GM18870 (cell line): Measurements from ENCODE around the gene SUSD1.

ENCODE experiments used
- ATAC-seq: cut with Tn5 transposase; IDR thresholded peaks from one replicate; pipeline ENCODE4 v1.9.1; 2021; ENCODE audit warnings: moderate library complexity; ENCODE audit not compliant: unreplicated experiment

Gene SUSD1

DNA sequence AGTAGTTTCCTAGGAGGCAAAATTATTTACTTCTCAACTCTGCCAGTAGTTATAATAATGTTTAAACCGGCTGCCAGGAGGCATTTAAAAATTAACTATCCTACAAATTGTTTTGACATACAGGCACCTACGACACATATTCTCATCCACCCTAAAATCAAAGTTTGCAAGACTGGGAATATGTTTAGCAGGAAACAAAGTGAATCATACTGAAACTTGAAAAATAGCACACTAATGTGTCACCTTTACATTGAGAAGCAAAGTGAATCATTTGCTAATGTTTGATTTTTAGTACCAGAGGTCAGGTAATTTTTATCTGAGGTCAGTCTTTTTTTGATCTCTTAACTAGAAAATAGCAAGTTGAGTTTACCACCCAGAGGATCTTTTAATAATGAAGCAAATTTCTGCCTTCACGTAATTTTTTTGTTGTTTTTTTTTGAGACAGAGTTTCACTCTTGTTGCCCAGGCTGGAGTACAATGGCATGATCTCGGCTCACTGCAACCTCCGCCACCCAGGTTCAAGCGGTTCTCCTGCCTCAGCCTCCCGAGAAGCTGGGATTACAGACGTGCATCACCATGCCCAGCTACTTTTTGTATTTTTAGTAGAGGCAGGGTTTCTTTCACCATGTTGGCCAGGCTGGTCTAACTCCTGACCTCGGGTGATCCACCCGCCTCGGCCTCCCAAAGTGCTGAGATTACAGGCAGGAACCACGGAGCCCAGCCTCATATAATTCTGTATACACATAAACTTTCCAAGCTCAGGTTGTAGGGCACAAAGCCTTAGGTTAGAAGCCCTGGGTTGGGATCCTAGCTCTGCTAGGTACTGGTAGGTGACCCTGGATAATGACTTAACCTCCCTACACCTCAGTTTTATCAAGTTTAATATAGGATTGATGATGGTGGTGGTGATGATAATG is 154.2 kb downstream of the SUSD1 start:
- peak; percentile 72 for ATAC-seq

DNA sequence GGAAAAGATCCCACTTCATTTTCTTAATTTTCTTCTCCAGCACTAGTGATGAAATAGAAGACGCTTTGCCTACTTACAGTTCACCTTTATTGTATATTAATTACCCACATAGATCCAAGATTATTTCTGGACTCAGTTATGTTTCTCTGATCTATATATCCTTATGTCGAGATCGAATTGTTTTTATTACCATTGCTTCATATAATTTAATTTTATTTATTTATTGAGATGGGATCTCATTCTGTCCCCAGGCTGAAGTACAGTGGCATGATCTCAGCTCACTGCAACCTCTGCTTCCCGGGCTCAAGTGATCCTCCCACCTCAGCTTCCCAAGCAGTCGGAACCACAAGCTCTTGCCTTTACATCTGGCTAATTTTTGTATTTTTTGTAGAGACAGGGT is 157.2 kb downstream of the SUSD1 start:
- no peak for ATAC-seq

DNA sequence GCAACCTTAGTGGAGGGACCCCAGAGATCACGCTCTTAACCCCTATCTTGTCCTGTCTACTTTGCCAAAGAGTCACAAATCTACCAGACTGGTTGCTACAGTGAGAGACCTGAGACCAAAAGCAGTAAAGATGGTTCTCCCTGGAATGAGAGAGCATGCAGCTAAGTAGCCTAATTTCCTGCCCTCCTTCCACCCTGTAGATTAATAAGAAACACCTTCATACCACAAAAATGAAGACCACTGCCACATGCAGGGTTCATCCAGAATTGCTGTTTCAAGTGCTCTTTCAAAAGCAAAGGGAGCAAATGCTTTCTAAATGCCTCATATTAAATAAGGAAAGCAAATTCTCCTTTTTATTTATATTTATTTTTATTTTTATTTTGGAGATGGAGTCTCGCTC is 159.4 kb downstream of the SUSD1 start:
- ATAC-seq, result no peak

GRCh38 chr9:112015149-112015548 is 159.9 kb downstream of the SUSD1 start:
- ATAC-seq, result no peak

DNA sequence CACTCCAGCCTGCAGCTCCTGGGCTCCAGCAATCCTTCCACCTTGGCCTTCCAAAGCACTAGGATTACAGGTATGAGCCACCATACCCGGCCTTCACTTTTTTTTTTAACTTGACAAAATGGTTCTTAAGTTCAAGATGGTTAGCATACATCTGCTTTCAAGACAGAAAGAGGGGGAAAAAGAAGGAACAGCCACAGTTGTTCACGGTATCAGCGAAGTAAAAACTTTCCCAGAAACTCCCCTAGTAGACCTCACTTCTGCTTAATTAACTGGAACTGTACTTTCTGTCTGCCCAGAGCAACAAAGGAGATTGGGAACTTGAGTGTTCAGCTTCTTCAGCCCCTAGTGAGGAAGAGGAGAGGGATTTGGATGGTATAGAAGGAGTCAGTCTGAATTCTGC is 161.8 kb downstream of the SUSD1 start:
- no peak for ATAC-seq

DNA sequence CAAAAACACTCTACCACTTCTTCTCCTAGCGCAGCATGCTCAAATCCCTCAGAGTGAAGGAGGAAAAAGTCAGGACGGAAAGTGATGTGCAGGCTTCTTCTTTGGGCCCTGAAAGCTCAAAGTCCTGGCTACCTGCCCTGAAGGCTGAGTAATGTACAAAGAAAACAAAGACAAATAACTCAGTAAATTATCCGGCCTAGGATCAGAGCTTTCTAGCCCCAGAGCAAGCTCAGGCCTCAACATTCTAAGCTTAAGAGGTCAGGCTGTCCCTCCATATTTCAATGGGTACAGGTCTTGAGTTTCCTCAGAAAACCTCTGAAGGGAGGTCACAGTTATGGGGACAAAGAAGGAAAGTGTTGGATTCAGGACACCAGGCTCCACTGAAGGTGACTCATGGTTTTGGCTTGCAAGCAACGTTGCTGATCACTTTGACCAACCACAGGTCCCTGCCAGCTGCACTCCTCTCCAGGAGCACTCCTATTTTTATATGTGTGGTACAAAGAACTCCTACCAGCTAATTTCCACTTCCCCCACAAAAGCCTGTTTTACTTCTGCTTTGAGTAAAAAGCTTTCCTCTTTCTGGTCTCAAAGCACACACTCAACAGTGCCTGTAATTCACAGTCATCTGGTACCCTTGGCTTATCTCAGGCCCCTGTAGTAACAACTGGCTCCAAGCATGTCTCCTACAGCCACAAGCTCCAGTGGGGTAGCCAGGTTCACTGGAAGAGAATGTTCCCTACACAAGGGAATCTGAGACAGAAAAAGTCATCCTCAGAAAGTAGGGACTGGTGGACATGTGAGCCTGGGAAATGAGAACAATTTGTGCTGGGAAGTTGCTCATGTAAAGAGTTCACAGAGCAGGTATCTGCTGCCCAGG is 162.8 kb downstream of the SUSD1 start:
- ATAC-seq, result peak; percentile 72

- ATAC-seq, result no peak
Measured at GRCh38 chr9:112011051-112011620, 164.0 kb downstream of the SUSD1 start.

- no peak for ATAC-seq
Measured at GRCh38 chr9:112010537-112010936, 164.6 kb downstream of the SUSD1 start.

- no peak for ATAC-seq
Measured at GRCh38 chr9:112009656-112010055, 165.4 kb downstream of the SUSD1 start.

DNA sequence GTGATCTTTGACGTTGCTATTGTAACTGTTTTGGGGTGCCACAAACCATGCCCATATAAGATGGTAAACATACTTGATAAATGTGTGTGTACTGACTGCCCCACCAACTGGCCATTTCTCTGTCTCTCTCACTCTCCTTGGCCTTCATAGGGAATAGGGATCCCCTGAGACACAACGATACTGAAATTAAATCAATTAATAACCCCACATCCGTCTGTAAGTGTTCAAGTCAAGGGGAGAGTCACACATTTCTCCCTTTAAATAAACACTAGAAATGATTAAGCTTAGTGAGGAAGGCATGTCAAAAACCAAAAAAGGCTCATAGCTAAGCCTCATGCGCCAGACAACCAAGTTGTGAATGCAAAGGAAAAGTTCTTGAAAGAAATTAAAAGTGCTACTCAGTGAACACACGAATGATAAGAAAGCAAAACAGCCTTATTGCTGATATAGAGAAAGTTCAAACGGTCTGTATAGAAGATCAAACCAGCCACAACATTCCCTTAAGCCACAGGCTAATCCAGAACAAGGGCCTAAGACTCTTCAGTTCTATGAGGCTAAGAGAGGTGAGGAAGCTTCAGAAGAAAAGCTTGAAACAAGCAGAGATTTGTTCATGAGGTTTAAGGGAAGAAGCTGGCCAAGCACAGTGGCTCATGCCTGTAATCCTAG is 167.4 kb downstream of the SUSD1 start:
- ATAC-seq, result peak; percentile 31

DNA sequence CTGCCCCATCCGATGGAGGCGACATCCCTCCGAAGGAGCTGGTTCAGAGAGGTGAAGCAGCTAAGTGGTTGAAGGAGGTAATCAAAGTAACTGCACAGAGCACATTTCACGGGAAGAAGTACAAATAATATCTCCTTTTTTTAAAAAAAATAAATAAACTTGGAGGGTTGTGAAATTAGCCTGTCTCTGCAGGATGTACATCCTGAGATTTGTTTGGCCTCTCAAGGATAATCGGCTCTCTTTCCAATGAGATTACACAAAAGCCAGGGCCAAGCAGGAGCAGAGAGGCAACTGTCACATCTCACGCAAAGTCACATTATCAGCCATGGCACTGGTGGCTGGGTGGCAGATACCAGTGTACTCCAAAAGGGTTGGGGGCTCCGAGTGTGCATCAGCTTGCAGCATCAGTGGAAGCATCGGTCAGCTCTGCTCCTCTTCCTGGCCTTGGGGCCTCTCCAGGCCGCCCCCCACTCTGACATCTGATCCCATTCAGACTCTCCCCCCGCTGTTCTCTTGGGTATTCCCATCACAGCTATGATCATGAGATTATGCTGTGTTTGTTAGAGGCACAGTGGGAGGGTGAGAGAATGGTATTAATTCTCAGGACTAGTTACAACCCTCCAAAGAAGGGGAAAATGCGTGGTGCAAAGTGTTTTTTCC is 168.6 kb downstream of the SUSD1 start:
- no peak for ATAC-seq

DNA sequence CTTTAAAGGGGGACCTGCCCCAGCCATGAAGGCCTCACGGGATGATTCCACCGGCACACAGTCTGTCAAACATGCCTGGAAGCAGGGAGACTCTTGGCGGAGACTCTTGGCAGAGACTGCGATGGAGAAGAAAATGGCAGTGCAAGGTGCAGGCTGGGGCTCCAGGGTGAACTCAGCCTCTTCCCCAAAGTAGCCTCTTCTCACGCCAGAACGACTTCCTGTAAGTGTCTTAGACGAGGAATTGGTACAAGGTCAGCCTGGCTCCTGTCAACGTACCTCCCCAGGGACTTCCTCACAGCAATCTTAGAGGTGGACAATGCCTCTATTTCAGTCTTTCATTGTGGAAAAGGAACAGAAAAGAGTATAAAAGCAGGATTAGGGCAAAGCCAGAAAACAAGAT is 169.2 kb downstream of the SUSD1 start:
- ATAC-seq, result no peak

DNA sequence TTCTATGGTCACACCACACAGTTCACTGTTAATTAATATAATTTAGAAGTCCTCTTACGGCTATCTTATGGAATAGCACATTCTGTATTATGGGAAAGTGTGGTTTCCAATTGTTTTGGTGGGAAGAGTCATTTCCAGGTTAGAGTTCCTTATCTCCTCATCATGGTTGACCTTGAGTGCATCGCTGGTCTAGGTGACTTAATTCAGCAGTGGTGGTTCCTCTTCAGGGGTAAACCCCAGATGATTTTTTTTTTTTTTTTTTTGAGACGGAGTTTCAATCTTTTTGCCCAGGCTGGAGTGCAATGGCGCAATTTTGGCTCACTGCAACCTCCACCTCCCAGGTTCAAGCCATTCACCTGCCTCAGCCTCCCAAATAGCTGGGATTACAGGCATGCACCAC is 171.6 kb downstream of the SUSD1 start:
- ATAC-seq, result no peak

DNA sequence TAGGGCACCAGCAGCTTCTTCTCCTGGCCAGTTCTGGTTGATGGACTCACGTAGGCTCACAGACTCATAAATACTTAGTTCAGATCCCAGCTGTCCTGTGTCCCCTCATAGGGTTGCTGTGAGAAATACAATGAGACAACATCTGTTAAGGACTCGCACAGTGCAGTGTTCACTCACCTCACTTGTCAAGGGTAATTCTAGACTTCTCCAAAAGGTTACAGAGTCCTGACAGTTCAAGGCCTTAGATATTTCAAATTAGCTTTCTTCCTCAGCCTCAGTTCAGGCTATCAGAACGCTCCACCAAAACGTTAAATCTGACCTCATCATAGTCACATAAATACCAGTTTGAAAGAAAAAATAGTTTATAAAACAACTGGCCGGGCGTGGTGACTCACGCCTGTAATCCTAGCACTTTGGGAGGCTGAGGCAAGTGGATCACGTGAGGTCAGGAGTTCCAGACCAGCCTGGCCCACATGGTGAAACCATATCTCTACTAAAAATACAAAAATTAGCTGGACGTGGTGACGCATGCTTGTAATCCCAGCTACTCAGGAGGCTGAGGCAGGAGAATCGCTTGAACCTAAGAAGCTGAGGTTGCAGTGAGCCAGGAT is 172.1 kb downstream of the SUSD1 start:
- no peak for ATAC-seq

DNA sequence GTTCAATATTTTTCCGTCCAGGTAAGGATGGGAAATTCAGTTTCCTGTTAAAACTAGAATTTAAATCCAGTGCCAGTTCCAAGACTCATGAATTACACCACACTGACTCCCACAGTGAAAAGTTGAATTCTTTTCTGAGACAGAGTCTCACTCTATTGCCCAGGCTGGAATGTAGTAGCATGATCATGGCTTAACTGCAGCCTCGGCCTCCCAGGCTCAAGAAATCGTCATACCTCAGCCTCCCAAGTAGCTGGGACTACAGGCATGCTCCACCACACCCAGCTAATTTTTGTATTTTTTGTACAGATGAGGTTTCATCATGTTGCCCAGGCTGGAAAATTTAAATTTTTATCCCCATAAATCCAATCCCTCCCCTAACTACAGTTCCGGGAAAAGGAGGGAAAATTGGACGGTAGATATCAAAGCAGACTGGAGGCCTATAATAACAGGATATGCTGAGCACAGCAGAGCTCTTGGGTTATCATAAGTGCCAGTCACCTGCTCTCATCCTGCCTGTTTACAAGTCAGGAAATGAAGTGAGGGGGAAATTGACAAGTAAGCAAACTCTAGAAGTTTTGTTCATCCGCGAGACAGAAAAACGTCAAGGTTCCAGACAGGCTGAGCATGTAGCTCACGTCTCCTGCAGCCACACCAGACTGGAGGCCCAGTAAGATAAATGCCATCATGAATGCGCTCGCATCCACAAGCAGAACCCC is 172.8 kb downstream of the SUSD1 start:
- no peak for ATAC-seq

DNA sequence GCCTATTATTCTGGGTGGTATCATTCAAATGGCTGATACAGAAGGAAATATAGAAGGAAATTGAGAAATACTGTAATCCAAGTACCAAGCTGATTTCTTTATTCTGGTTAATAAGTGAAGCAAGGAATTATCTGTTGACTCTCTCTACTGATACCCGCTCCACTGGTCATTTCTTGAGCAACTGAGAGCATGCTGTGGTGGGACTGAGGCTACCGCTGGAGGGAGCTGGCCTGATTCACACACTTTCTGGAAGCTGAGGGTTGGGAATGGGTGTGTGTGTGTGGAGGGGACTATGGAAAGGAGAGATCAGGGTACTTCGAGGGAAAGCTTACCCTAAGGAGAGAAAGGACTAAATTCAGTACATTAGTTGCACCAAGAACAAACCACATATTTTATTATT is 174.4 kb downstream of the SUSD1 start:
- no peak for ATAC-seq

DNA sequence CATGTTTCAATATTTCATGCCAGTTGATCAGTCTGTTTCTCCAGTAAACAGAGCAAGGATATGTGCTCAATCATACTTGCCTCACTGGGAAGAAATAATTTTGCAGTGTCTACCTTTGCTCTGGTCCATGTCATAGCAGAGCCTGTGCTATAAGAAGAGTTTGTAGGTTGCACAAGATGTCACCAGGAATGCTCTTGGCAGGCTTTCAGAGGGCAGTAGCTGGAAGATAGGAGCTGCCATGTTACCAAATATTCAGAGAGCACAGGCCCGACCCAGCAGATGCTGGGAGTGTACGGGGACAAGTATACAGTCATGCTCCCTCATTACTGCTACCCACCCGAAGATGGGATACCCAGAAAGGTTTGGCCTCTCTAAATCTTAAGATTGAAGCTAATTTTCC is 175.8 kb downstream of the SUSD1 start:
- no peak for ATAC-seq

DNA sequence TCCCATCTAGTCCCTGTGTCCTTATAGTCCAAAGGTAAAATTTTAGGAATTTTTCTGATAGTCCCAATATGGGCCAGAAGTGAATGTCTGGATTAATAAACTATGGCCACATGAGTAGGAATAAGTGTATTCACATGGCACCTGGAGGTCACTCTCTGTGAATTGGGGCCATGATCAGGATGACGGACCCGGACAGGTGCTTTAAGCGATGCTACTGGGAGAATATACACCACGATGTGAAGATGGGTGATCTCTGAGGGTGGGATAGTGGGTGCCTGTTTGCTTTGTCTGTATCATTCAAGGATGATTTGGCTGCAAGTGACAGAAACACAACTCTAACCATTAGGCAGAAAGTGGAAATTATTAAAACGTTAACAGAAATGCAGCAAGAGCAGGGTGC is 177.3 kb downstream of the SUSD1 start:
- no peak for ATAC-seq

DNA sequence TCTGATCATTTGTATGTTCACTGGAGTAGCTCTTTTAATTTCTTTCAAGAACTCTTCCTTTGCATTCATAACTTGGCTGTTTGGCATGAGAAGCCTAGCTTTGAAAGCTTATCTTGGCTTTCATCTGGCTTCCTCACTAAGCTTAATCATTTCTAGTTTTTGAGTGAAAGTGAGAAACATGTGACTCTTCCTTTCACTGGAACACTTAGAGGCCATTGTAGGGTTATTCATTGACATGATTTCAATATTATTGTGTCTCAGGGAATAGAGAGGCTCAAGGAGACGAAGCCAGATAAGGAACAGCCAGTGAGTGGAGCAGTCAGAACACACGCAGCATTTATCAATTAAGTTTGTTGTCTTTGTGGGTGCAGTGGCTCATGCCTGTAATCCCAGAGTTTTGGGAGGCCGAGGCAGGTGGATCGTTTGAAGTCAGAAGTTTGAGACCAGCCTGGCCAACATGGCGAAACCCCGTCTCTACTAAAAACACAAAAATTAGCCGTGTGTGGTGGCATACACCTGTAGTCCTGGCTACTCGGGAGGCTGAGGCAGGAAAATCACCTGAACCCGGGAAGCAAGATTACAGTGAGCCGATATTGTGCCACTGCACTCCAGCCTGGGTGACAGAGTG is 180.2 kb downstream of the SUSD1 start:
- peak; percentile 46 for ATAC-seq
